Dendritic cell treated with granulocyte-macrophage colony-stimulating factor and Interleukin-4, amounts not matched to agents 40 ng/mL and 50 ng/mL, for 4 days (primary cell): ENCODE measurements around the gene ANTXR1.
A peak's percentile ranks its signal among the peaks of the same experiment; 100 is the strongest.
"Not testable (repeated sequence)": the region's sequence is repeated elsewhere in the genome, so short reads cannot be mapped to it uniquely, and the experiment has no call there.

Experiments
- H3K27ac Mint-ChIP-seq: one replicate; pipeline ENCODE4 v1.8.0; 2022; ENCODE audit warnings: mild to moderate bottlenecking, mixed read lengths
- H3K27me3 Mint-ChIP-seq: one replicate; pipeline ENCODE4 v1.8.0; 2022; ENCODE audit warnings: mild to moderate bottlenecking, mixed read lengths
- H3K36me3 Mint-ChIP-seq: one replicate; pipeline ENCODE4 v1.8.0; 2022; ENCODE audit warnings: low read depth, mixed read lengths
- H3K4me1 Mint-ChIP-seq: one replicate; pipeline ENCODE4 v1.8.0; 2022; ENCODE audit warnings: low read depth, mixed read lengths
- H3K4me3 Mint-ChIP-seq: one replicate; pipeline ENCODE4 v1.8.0; 2022; ENCODE audit warnings: mild to moderate bottlenecking, moderate library complexity, mixed read lengths
- H3K9me3 Mint-ChIP-seq: one replicate; pipeline ENCODE4 v1.8.0; 2022; ENCODE audit warnings: mixed read lengths
- intact Hi-C: fragments of 100-400 bp; cut with micrococcal nuclease; formaldehyde crosslinking; loops from one replicate; pipeline ENCODE4 v1.15.0; 2022

The ANTXR1 gene

DNA sequence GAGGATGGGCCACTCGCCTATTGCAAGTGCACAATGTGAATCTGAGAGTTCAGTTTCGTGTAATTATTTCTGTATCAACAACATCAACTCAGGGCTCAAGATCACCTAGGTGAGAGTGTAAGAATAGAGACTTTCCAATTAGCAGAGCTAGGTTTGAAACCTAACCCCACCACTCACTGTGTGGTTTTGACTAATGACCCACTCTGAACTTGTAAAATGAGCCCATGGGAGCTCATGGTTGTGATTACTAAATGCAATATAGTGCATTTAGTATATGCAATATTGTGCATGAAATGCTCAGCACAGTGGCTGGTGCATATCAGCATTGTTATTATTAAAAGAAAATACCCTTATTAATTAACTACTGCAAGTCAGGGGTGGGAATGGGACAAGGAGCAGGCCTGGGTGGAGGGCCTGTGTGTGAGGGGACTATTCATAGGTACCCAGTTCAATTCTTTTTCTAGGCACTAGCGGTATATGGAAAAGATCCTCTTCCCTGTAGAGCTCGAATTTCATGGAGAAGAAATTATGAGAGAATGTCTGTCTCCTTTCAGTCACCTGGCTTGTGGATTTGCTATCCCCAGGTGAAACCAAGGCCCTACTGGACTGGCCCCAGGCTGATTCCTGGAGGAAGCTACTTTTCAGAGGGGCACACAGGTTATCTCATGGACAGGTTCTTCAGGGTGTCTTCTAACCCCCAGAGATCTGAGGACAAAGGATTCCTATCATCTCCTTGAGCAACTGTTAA, 204.5 kb downstream of the ANTXR1 start:
- intact Hi-C loops = no loop called here

DNA sequence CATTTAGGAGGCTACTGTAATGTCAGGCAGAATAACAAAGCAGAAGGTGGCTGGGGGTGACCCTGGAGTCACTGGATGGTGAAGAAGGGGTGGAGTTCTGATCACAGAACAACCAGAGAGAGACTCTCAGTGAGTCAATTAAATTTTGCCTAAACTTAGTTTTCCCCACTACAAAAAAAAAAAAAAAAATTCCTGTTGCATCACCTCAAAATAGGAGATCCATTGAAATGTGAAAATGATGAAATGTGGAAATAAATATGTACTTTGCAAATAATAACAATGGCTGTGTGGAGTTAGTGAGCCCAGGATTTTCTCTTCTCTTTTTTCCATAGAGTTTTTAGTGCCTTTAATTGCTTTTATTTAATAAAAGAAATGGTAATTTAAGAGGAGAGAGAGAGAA, 208.5 kb downstream of the ANTXR1 start:
- H3K27me3 Mint-ChIP-seq = peaks cover 3% of the 10 kb centered on the region
- H3K4me1 Mint-ChIP-seq = no peaks in the 10 kb centered on the region
- intact Hi-C loops = no loop called here
- no peak overlapping the region for H3K27ac Mint-ChIP-seq
- H3K9me3 Mint-ChIP-seq = no peaks in the 10 kb centered on the region
- no peak overlapping the region for H3K4me3 Mint-ChIP-seq
- no peaks in the 10 kb centered on the region for H3K36me3 Mint-ChIP-seq

More for the DNA sequence above, 204.5 kb downstream of the ANTXR1 start:
- H3K27me3 Mint-ChIP-seq = peaks cover 2% of the 10 kb centered on the region
- H3K36me3 Mint-ChIP-seq = no peaks in the 10 kb centered on the region
- no peak overlapping the region for H3K4me3 Mint-ChIP-seq
- no peaks in the 10 kb centered on the region for H3K9me3 Mint-ChIP-seq
- H3K4me1 Mint-ChIP-seq = peaks cover 11% of the 10 kb centered on the region
- H3K27ac Mint-ChIP-seq = no peak overlapping the region

DNA sequence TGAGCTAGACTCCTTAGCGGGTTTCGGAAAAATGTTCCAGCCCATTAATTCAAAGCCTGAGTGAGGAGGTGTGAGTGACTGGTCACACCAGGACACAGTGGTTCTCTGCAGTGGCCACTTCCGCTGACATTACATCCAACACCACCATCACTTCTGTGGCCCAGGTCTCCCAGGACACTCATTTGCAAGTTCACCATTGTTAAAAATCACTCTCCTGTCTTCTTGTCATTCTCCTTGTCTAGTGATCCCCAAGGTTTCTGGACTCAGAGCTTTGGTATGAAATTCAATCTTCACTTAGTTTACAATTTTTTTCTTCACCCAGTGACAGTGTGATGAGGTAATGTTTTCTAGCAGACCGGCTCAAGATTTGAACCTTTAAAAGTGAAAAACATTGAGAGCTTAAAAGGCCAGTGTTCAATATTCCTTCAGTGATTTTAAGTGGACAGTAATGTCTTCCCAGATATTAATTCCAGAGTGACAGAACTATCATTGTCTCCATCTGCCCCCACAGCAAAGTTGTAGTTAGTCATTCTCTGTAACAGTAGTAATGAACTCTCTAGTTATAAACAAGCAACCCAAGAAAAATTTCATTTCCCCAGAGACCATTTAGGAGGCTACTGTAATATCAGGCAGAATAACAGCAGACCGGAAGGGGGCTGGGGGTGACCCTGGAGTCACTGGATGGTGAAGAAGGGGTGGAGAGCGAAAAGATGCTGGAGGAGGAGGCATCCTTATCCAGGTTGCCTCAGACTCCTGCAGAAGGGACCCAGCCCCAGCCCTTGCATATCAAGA, 209.2 kb downstream of the ANTXR1 start:
- Mint-ChIP-seq H3K36me3 (no peaks in the 10 kb centered on the region), H3K4me1 (no peaks in the 10 kb centered on the region), H3K9me3 (no peaks in the 10 kb centered on the region), H3K4me3 (no peak overlapping the region), H3K27ac (no peak overlapping the region), H3K27me3 (peaks cover 3% of the 10 kb centered on the region)
- intact Hi-C loops = no loop called here

DNA sequence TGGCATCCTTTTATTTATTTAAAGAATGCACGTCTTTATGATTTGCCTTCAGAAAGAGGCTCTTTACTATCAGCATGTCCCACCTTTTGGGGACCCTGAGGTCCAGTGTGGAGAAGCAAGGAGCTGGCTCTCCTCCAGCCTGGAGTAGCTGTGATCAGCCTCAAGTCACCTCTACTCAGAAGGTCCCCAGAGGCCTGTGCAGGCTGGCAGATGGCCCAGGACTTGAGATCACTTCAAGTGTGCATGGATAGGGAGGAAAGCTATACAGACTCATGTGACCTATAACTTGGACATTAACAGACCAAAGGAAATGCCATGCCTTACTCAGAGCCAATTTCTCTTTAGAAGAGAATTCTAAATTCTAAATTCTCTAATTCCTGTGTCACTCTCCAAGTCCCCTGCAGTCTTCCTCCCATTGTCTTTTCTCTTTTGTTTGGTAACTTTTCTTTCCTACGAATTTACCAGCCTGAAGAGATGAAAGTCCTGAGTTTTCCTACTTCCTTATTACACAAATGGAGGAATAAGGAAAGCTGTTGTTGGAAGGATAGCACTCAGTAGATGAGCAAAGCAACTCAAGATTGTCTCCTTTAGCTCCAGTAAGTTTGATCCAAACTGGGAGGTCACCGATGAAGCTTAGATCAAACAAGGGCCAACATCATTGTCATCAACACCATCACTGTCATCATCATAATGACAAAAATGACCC, 210.1 kb downstream of the ANTXR1 start:
- no peaks in the 10 kb centered on the region for H3K36me3 Mint-ChIP-seq
- H3K4me1 Mint-ChIP-seq = no peaks in the 10 kb centered on the region
- peaks cover 3% of the 10 kb centered on the region for H3K27me3 Mint-ChIP-seq
- H3K4me3 Mint-ChIP-seq = no peak overlapping the region
- H3K27ac Mint-ChIP-seq = no peak overlapping the region
- no peaks in the 10 kb centered on the region for H3K9me3 Mint-ChIP-seq
- intact Hi-C loops = no loop called here

DNA sequence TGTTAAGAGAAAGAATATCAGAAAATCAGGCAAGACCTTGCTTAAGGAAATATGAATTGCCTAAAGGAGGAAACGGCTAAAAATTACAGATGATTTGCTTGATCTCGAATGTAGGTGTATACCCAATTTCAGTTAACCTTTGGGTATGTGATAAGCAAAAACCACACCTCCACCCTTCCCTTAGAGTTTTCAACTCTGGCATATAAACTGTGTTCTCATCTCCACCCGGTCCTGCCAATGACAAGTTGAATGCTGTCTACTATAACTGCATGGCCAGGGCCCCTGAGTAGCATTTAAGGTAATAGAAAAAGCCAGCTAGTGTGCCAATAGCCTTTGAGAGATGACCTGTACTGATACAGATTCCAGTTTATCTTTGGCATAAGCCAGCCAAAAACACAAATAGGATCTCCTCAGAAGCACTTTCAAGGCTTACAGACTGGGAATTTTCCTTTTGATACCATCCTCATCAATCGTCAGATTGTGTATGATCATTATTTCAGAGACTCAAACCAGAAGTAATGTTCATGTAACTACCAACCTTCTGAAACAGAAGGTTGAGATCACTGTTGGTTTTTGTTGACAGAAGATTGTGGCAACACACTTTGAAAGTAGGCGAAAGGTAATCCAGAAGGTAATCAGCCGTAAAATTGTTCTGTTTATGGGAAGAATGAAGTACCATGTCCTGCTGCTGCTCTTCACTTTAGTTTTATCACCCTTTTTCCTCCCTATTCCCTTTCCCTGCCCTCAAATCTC, 211.0 kb downstream of the ANTXR1 start:
- Mint-ChIP-seq H3K4me3 (no peak overlapping the region), H3K9me3 (no peaks in the 10 kb centered on the region), H3K36me3 (no peaks in the 10 kb centered on the region), H3K4me1 (no peaks in the 10 kb centered on the region), H3K27me3 (peaks cover 3% of the 10 kb centered on the region), H3K27ac (no peak overlapping the region)
- intact Hi-C loops = no loop called here

DNA sequence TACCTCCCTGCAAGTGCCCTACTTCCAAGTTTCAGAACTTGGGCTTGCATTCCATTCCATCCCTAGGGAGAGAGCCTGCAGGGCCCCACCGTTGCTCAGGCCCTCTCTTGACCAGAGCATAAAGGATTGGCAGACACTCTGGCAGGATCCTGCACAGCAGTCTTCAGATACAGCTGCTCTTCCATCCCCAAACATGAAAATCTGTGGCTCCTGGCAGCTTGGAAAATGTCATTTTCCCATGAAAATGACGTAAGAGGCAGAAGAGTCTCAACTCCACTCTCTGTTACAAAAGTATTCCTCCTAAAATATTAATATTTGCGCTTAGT, 211.5 kb downstream of the ANTXR1 start:
- no peak overlapping the region for H3K4me3 Mint-ChIP-seq
- peaks cover 3% of the 10 kb centered on the region for H3K27me3 Mint-ChIP-seq
- H3K9me3 Mint-ChIP-seq = no peaks in the 10 kb centered on the region
- H3K27ac Mint-ChIP-seq = no peak overlapping the region
- no peaks in the 10 kb centered on the region for H3K36me3 Mint-ChIP-seq
- no peaks in the 10 kb centered on the region for H3K4me1 Mint-ChIP-seq
- intact Hi-C loops = no loop called here

DNA sequence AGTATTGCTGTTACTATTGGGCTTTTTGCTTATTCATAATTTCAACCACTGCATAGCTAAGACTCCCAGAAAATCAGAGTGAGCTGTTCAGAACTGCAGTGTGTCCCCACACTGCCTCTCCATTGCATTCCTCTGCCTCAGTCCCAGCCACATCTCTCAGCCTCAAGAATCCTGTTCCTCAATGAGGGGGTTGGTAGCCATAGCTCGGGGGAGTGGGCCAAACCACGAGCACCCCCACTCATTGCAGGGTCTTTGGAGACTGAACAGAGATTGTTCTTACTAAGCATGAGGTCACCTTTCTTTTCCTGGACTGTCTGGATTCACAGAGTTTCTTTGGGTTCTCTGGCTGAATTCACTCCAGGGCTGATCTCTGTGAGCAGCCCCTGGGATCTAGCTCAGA, 213.0 kb downstream of the ANTXR1 start:
- H3K27ac Mint-ChIP-seq = no peak overlapping the region
- intact Hi-C loops = no loop called here
- H3K27me3 Mint-ChIP-seq = peaks cover 3% of the 10 kb centered on the region
- H3K4me3 Mint-ChIP-seq = no peak overlapping the region
- no peaks in the 10 kb centered on the region for H3K9me3 Mint-ChIP-seq
- no peaks in the 10 kb centered on the region for H3K36me3 Mint-ChIP-seq
- H3K4me1 Mint-ChIP-seq = no peaks in the 10 kb centered on the region

DNA sequence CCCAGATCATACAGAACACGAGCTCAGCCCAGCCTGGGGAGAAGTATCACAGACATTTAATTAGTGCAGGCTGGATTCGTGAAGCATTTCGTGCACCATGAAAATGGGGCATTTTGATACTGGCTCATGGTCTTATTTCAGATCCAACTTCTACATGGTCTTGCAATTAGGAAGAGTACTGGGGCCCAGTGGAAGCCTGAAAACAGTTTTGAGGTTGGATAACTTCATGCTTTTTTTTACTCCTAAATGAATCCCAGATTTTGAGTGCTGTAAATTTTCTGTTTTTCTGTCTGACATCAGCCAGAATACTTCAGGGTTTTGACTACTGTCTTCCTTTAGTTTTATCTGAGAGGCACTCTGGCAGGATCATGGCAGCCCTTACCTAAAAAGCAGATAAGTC, 213.9 kb downstream of the ANTXR1 start:
- Mint-ChIP-seq H3K4me3 (no peak overlapping the region), H3K27me3 (peaks cover 3% of the 10 kb centered on the region), H3K4me1 (peaks cover 5% of the 10 kb centered on the region), H3K27ac (no peak overlapping the region), H3K9me3 (no peaks in the 10 kb centered on the region), H3K36me3 (no peaks in the 10 kb centered on the region)
- intact Hi-C loops = no loop called here

DNA sequence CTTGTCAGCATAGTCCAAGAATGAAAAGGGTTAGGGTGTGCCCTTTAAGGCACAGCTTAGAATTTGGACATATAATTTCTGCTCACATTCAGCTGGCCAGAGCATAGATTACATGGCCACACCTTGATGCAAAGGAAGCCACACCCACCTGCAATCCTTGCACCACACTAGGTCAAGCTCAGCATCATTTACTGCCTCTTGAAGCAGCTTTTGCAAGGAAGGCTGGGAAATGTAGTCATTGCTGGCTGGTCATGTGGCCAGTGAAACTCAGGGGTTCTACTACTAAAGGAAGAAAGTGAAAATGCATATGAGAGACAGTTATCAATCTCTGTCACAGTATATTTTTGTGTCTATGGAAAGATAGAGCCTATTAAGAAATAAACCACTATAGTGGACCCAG, 214.7 kb downstream of the ANTXR1 start:
- intact Hi-C loops = no loop called here
- Mint-ChIP-seq H3K27ac (no peak overlapping the region), H3K36me3 (no peaks in the 10 kb centered on the region), H3K27me3 (peaks cover 3% of the 10 kb centered on the region), H3K4me1 (peaks cover 6% of the 10 kb centered on the region), H3K4me3 (no peak overlapping the region), H3K9me3 (no peaks in the 10 kb centered on the region)

DNA sequence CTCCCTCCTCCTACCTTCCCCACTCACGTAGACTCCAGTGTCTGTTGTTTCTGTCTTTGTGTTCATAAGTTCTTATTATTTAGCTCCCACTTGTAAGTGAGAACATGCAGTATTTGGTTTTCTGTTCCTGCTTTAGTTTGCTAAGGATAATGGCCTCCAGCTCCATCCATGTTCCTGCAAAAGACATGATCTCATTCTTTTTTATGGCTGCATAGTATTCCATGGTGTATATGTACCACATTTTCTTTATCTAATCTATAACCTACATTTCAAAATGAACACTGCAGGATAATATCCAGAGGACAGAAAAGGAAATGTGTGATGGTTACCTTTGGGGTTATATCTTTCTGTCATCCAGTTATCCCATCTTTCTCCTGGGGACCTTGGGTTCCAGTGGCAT, 218.0 kb downstream of the ANTXR1 start:
- H3K4me1 Mint-ChIP-seq, H3K27me3 Mint-ChIP-seq, intact Hi-C loops, H3K4me3 Mint-ChIP-seq, H3K36me3 Mint-ChIP-seq, H3K9me3 Mint-ChIP-seq, H3K27ac Mint-ChIP-seq: not testable (repeated sequence)

DNA sequence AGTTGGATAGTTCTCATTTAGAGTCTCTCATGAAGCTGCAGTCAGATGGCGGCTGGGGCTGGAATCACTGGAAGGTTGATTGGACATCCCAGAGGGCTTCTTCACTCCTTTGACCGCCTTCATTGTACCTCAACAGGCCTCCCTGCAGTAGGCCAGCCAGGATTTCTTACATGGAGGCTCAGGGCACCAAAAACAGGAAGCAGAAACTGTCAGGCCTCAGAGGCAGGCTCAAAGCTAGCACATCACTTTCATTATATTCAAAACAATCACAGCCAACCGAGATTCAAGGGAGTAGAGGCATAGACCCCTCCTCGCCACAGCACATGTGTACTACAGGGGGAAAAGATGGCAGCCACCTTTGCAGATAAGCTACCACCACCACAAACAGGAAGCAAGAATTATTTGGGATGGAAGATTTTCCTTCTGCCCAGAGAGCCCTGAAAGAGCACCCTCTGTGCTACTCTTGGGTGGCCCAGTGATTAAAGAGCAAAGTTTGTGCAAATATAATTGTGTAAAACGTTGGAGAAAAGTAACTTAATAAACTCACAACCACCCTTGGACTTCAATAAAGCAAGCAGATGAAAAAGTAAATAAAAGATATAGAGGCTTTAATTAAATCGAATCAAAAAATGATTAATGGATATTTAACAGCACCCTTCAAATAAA, 218.8 kb downstream of the ANTXR1 start:
- Mint-ChIP-seq H3K4me1 (peaks cover 6% of the 10 kb centered on the region), H3K9me3 (no peaks in the 10 kb centered on the region), H3K36me3 (no peaks in the 10 kb centered on the region), H3K4me3 (no peak overlapping the region), H3K27ac (peak overlapping the region; percentile 7), H3K27me3 (no peaks in the 10 kb centered on the region)
- intact Hi-C loops = no loop called here

DNA sequence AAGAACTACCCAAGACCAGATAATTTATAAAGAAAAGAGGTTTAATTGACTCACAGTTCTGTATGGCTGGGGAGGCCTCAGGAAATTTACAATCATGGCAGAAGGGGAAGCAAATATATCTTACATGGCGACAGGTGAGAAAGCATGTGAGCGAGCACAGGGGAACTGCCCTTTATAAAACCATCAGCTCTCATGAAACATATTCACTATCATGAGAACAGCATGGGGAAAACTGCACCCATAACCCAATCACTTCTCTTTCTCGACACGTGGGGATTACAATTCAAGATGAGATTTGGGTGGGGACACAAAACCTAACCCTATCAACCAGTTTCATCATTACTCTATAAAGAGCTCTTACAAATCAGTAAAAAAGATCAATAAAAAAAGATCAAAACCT, 222.9 kb downstream of the ANTXR1 start:
- H3K27ac Mint-ChIP-seq, H3K4me1 Mint-ChIP-seq, H3K36me3 Mint-ChIP-seq, H3K9me3 Mint-ChIP-seq, H3K27me3 Mint-ChIP-seq, H3K4me3 Mint-ChIP-seq, intact Hi-C loops: not testable (repeated sequence)

DNA sequence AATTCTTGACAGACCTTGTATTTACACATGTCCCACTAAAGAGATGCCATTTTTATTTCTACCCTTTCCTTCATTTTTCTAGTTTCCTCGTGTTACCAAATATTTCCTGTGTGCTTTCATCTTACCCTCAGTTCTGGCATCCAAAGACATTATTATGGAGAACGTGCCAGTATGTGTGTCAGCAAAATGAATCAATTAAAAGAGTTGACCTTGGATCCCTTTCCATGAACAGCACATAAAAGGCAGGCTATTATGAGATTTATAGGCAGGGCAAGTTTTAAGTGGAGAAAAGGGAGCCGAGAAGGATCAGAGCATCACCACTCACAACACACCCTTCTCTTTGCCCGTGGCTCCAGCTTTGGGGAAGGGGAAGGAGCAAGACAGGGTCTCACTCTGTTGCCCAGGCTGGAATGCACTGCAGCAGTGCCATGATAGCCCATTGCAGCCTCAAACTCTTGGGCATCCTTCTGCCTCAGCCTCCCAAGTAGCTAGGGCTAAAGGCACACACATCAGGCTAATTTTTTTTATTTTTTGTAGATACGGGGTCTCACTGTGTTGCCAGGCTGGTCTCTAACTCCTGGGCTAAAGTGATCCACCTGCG, 224.2 kb downstream of the ANTXR1 start:
- Mint-ChIP-seq H3K27ac (no peak overlapping the region), H3K9me3 (no peaks in the 10 kb centered on the region), H3K4me3 (no peak overlapping the region), H3K4me1 (no peaks in the 10 kb centered on the region), H3K36me3 (no peaks in the 10 kb centered on the region), H3K27me3 (no peaks in the 10 kb centered on the region)
- intact Hi-C loops = no loop called here
